HG03039 (cell line): Measurements from ENCODE around the gene FKRP.
"Not testable (repeated sequence)": the region's sequence is repeated elsewhere in the genome, so short reads cannot be mapped to it uniquely, and the experiment has no call there.

ENCODE experiments used
- ATAC-seq: cut with Tn5 transposase; IDR thresholded peaks from one replicate; pipeline ENCODE4 v1.9.1; 2021; ENCODE audit warnings: mild to moderate bottlenecking, moderate library complexity; ENCODE audit not compliant: unreplicated experiment

The FKRP gene

GRCh38 chr19:46756544-46756888, 10.7 kb downstream of the FKRP start:
- no peak for ATAC-seq

GRCh38 chr19:46759206-46759605, 13.3 kb downstream of the FKRP start:
- ATAC-seq = no peak

- ATAC-seq = no peak
Measured at GRCh38 chr19:46759817-46760333, 14.0 kb downstream of the FKRP start.

- no peak for ATAC-seq
Measured at GRCh38 chr19:46760363-46760762, 14.5 kb downstream of the FKRP start.

DNA sequence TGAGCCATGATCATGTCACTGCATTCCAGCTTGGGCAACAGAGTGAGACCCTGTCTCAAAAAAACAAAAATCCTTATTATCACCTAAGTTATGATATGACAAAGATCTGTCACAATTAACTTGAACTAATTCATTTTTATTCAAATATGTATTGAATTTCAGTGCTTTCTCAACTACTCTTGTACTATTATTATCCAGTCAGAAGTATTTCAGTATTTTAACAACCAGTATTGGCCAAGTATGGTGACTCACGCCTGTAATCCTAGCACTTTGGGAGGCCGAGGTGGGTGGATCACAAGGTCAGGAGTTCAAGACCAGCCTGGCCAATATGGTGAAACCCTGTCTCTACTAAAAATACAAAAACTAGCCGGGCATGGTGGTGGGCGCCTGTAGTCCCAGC, 15.0 kb downstream of the FKRP start:
- not testable (repeated sequence) for ATAC-seq

GRCh38 chr19:46761418-46761831, 15.6 kb downstream of the FKRP start:
- ATAC-seq = no peak

DNA sequence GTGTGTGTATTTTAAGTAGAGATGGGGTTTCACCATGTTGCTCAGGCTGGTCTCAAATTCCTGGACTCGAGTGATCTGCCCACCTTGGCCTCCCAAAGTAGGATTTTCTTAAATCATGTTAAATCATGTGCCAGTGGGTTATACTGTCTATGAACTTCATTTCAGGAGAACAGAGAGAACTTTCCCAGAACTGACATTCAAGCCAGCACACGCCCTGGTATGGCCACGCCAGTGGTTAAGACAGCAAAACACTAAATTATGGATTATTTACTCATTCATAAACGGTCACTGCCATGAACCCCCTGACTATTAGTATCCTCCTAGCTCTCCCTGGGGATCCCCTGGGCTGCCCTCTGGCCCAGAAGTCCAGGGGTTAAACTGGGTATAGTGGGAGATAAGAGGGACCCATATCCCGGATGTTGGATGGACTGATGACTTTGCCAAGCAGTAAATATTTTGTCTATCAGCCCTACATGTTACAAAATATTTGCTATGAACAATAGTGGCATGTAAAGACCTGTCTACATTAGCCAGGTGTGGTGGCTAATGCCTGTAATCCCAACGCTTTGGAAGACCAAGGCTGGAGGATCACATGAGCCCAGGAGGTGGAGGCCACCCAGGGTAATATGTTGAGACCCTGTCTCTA, 16.5 kb downstream of the FKRP start:
- no peak for ATAC-seq

- ATAC-seq = no peak
Measured at GRCh38 chr19:46764817-46765291, 19.0 kb downstream of the FKRP start.

DNA sequence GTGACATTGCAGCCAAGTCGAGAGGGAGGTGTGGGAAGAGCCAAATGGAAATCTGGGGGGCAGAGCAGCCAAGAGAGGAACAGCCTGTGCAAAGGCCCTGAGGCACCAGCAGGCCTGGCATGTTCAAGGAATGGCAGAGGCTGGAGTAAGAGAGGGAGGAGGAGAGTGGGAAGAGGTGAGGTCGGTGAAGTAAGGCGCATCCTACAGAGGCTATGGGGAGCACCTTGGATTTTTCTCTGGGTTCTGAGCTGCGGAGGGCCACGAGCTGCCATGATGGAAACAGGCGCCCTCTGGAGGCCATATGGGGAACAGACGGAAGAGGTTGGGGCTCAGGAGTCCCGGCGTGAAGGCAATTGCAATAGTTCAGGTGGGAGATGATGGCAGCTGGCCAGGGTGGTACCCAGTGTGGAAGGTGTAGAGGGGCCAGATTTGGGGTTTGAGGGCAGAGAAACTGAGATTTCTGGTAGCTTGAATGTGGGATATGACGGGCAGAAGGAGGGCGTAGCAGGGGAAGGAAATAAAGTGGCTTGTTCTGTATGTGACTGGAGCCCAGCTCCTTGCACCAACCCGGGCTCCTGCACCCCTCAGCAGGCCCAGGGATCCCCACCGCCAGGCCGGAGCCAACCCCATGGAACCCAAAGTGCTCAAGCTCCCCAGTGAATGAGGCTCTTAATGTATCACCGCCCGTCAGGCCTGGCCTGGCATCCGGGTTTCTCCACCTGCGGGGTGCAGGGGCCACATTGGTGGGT, 20.9 kb downstream of the FKRP start:
- no peak for ATAC-seq

- ATAC-seq = not testable (repeated sequence)
Measured at GRCh38 chr19:46768746-46769145, 22.9 kb downstream of the FKRP start.

DNA sequence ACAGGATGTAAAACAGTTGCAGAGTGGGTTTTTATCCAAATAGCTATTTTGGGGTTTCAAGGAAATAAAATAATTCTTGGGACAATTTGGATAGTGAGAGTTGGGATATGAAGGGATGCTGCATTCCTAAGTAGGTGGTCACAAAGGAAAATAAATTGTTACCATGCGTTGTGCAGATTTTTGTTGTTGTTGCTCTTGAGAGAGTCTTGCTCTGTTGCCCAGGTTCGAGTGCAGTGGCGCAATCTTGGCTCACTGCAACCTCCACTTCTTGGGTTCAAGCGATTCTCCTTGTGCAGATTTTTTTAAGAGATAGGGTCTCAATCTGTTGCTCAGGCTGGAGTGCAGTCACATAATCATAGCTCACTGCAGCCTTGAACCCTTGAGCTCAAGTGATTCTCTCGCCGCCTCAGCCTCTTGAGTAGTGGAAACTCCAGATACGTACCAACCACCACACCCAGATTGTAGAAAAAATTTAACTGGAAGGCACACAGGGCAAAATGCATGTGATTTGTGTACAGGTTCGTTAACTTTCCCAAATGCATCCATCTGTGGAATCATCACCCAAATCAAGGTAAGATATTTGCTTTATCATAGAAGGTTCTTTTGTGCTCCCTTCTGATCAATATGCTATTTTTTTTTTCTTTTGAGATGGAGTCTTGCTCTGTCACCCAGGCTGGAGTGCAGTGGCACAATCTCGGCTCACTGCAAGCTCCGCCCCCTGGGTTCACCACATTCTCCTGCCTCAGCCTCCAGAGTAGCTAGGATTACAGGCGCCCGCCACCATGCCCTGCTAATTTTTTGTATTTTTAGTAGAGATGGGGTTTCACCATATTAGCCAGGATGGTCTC, 26.5 kb downstream of the FKRP start:
- no peak for ATAC-seq

GRCh38 chr19:46773018-46773399, 27.2 kb downstream of the FKRP start:
- ATAC-seq = no peak

DNA sequence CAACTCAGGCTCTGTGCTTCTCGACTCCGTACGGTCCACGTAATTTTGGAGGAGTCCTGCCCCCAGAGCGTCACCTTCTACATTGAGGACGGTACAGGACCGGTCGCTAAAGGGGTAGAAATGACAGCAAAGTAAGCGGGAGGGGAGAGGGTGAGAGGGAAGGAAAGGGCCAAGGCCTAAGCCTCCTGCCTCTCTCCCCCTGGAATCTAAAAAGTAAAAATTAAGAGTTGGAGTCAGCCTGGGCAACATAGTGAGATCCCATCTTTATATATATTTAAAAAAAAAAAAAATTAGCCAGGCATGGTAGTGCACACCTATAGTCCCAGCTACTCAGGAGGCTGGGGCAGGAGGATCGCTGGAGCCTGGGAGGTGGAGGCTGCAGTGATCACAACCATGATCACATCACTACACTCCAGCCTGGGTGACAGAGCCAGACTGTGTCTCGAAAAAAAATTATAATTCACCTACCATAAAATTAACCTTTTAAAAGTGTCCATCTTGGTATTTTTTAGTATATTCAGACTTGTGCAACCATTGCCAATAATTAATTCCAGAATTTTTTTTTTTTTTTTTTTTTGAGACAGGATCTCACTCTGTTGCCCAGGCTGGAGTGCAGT, 29.9 kb downstream of the FKRP start:
- ATAC-seq = no peak

- ATAC-seq = no peak
Measured at GRCh38 chr19:46776927-46777911, 31.4 kb downstream of the FKRP start.

DNA sequence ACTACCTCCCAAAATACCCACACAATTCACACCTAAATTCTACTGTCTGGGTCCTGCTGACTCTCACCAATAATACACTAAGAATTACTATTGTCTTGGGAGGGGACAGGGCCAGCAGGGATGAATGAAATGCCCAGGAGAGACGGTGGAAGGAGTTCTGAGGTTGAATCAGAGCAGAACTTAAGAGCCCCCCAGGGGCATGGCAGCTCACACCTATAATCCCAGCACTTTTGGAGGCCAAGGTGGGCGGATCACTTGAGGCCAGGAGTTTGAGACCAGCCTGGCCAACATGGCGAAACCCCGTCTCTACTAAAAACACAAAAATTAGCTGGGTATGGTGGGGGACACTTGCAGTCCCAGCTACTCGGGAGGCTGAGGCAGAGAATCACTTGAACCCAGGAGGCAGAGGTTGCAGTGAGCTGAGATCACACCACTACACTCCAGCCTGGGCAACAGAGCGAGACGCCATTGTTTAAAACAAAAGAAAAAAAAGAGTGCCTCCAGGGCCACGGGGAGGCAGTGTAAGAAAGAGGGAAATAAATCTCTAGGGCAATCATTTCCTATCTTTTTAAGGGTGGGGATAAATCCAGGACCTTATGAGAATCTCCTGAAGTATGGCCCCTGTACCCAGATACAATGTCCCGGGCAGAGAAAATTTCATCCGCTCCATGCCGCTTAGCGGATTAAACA, 32.2 kb downstream of the FKRP start:
- not testable (repeated sequence) for ATAC-seq

- ATAC-seq = no peak
Measured at GRCh38 chr19:46782355-46783019, 36.6 kb downstream of the FKRP start.

- ATAC-seq = no peak
Measured at GRCh38 chr19:46783670-46784069, 37.8 kb downstream of the FKRP start.

- no peak for ATAC-seq
Measured at GRCh38 chr19:46784262-46785053, 38.6 kb downstream of the FKRP start.
